Left lung (tissue), 10 donors: ENCODE results near the gene SLC25A10. TPM values are rescaled to one million over a fixed set of nuclear protein-coding genes. Genes with fewer than 3 reads are reported as not detected.

Experiments
- ATAC-seq: fragments of 200-7000 bp; cut with Tn5 transposase; one replicate; pipeline ENCODE4 v1.9.1; 2020; ENCODE audit warnings: moderate library complexity
- DNase-seq, 4 donors: peaks; one replicate each; pipeline ENCODE4 v3.0.0-alpha.2; 2013 to 2020
- H3K27ac ChIP-seq, 2 donors: fragments of 200-600 bp; sonication (generic) in 1 of 2; one replicate each; pipeline versions ENCODE4 v1.5.0 to v1.8.0; 2020 to 2021
- H3K27me3 ChIP-seq, 2 donors: fragments of 200-600 bp; sonication (generic) in 1 of 2; one replicate each; pipeline versions ENCODE4 v1.5.0 to v1.8.0; 2020 to 2021
- H3K36me3 ChIP-seq, 2 donors: fragments of 200-600 bp; sonication (generic) in 1 of 2; one replicate each; pipeline versions ENCODE4 v1.5.0 to v1.8.0; 2020 to 2021
- H3K4me1 ChIP-seq, 2 donors: fragments of 200-600 bp; one replicate each; pipeline ENCODE4 v1.8.0; 2021
- H3K4me3 ChIP-seq, 2 donors: fragments of 200-600 bp; sonication (generic) in 1 of 2; one replicate each; pipeline versions ENCODE4 v1.5.0 to v1.8.0; 2020 to 2021; ENCODE audit warnings: mild to moderate bottlenecking in 1 of 2
- H3K9me3 ChIP-seq, 2 donors: fragments of 200-600 bp; sonication (generic) in 1 of 2; one replicate each; pipeline versions ENCODE4 v1.5.0 to v1.8.0; 2020 to 2021
- intact Hi-C, 2 donors: fragments of 100-400 bp; cut with DNase I; formaldehyde crosslinking; loops; one replicate each; pipeline versions ENCODE4 v1.11.2 to v1.14.2; 2022
- polyA plus RNA-seq, 6 donors: library from polyadenylated mRNA; unstranded; fragments of 120-200 nt; gene quantifications; one replicate each; pipeline ENCODE4 v1.2.1, GENCODE V29; 2013; ENCODE audit not compliant: insufficient read length in 6 of 6
- total RNA-seq, 2 donors: library from RNA; stranded (reverse); fragmentation: NEBNext Ultra II Directional; extraction: Animal tissue kit (Norgen Biotek cat#: 25700); gene quantifications; one replicate each; pipeline ENCODE4 v1.2.1, GENCODE V29; 2021
- TF ChIP-seq, protein P1 (sequence below), 2 donors: fragments of 200-600 bp; sonication (generic) in 1 of 2; IDR thresholded peaks; one replicate each; pipeline versions ENCODE4 v1.5.0 to v1.8.0; 2021; ENCODE audit warnings: antibody characterized with exemption in 2 of 2
- donor health status: DM: no; HTN: yes; CAD: no.
- donor health status: DM: no; HTN: no; CAD: no.

The SLC25A10 gene
- total and polyA plus RNA-seq, 8 donors = 7.6 to 20.2 (median 10.8) TPM

DNA sequence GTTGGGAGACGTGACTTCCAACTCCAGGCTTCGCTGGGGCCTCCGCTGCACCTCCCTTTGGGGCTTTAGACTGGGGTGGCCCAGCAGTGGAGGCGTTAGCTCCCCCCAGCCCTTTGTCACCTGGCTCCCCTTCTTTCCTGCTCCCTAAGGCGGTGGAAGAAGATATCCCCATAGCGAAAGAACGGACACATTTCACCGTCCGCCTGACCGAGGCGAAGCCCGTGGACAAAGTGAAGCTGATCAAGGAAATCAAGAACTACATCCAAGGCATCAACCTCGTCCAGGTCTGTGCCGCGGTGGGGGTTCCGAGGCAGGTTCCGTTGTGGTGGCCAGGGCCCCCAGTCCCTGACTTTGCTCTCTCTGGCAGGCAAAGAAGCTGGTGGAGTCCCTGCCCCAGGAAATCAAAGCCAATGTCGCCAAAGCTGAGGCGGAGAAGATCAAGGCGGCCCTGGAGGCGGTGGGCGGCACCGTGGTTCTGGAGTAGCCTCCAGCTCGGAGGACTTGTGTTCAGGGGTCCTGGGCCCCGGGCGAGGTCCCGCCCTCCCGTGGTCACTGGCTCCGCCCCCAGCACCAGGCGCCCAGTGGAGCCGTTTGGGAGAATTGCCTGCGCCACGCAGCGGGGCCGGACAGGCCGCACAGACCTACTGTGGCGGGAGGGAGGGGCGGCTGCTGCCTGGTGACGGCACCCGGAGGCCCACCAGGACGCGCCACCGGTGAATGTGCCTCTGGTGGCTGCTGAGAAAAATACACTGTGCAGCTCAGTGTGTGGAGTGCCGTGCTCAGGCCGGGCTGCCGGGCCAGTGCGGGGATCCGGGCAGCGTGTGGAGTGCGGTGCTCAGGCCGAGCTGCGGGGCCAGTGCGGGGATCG is 5.1 kb upstream of the SLC25A10 start:
- DNase-seq (no peak), ATAC-seq (no peak)
- Histone ChIP-seq H3K4me1 (peaks cover 19 to 42% of the 10 kb centered on the region in 2 donors), H3K9me3 (no peaks in the 10 kb centered on the region), H3K36me3 (peaks cover 0 to 36% of the 10 kb centered on the region in 2 donors), H3K4me3 (no peak overlapping the region), H3K27ac (no peak overlapping the region), H3K27me3 (no peaks in the 10 kb centered on the region)
- intact Hi-C loops = no loop called here
- TF ChIP-seq, protein P1, sequence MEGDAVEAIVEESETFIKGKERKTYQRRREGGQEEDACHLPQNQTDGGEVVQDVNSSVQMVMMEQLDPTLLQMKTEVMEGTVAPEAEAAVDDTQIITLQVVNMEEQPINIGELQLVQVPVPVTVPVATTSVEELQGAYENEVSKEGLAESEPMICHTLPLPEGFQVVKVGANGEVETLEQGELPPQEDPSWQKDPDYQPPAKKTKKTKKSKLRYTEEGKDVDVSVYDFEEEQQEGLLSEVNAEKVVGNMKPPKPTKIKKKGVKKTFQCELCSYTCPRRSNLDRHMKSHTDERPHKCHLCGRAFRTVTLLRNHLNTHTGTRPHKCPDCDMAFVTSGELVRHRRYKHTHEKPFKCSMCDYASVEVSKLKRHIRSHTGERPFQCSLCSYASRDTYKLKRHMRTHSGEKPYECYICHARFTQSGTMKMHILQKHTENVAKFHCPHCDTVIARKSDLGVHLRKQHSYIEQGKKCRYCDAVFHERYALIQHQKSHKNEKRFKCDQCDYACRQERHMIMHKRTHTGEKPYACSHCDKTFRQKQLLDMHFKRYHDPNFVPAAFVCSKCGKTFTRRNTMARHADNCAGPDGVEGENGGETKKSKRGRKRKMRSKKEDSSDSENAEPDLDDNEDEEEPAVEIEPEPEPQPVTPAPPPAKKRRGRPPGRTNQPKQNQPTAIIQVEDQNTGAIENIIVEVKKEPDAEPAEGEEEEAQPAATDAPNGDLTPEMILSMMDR (IDR thresholded peaks at IDR 0.05) = no peak

DNA sequence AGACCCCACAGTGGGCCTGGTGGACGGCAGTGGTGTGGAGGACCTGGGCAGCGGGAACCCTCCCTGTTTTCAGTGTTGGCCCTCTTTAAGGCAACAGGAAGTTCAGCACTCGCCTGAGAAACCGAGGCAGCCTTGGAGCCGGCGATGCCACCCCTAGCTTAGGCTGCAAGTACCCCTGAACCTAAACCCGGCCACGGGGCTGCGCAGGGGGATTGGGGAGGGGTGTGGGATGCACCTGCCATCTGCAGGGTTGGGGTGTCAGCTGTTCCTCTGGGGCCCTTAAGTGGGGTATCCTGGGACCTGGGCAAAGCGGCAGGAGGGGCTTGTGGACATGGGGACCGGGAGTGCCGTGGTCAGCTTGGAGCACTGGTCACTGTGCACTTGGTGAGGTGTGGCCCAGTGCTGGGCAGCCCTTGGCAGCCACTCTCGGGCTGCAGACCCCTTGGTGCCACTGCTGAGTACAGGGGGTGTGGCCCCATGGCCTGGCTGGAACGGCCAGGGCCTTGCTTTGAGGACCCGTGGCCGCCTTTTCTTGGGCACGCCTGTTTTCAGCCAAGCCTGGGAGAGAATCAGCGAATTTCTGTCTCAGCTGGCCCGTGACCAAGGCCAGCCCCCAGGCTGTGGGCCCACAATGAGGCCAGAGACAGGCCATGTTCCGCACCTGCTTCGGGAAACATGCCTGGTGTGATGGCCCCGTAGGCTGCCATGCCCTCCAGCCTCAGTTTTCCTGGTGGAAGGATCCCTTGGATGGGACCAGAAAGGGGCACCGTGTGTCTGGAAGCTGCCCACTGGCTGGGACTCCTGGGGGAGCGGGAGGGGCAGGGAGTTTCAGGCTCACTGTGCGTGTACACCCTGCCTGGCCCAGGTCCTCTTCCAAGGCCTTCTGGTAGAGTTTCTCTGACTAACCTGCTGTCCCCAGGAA is 4.1 kb upstream of the SLC25A10 start:
- DNase-seq = no peak
- H3K27ac ChIP-seq = no peak overlapping the region
- ATAC-seq = no peak
- intact Hi-C loops = no loop called here
- H3K9me3 ChIP-seq = no peaks in the 10 kb centered on the region
- TF ChIP-seq, protein P1 (IDR thresholded peaks at IDR 0.05) = no peak
- H3K36me3 ChIP-seq = peaks cover 0 to 36% of the 10 kb centered on the region in 2 donors
- H3K4me1 ChIP-seq = peaks cover 19 to 43% of the 10 kb centered on the region in 2 donors
- no peaks in the 10 kb centered on the region for H3K27me3 ChIP-seq
- H3K4me3 ChIP-seq = no peak overlapping the region

DNA sequence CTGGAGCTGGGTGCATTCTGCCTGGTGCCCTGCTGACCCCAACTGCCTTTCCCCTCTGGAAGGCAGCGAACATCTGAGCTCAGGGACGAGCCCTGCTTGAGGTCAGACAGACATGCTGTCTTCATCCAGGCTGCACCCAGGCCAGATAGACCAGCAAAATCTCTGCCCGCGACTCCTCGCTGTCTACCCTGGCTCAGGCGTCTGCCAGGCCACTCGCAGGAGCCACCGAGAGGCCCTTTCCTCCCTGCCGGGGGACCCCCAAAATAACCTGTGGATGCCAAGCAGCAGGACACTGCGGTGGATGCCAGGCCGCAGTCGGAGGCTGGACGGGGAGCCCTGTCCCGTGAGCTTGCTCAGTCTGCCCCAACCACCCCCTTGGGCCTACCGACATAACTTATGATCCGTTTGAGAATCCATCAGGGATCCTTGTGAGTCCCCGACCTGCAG is 3.3 kb upstream of the SLC25A10 start:
- H3K27me3 ChIP-seq = no peaks in the 10 kb centered on the region
- H3K27ac ChIP-seq = no peak overlapping the region
- H3K4me3 ChIP-seq = no peak overlapping the region
- TF ChIP-seq, protein P1 (IDR thresholded peaks at IDR 0.05) = no peak
- peaks cover 0 to 36% of the 10 kb centered on the region in 2 donors for H3K36me3 ChIP-seq
- no peak for ATAC-seq
- intact Hi-C loops = no loop called here
- no peaks in the 10 kb centered on the region for H3K9me3 ChIP-seq
- peaks cover 23 to 48% of the 10 kb centered on the region in 2 donors for H3K4me1 ChIP-seq
- DNase-seq = no peak

- Histone ChIP-seq H3K4me3 (peak overlapping the region in 1 of 2 donors; percentile 83), H3K27me3 (no peaks in the 10 kb centered on the region), H3K4me1 (peaks cover 23 to 42% of the 10 kb centered on the region in 2 donors), H3K36me3 (peaks cover 0 to 33% of the 10 kb centered on the region in 2 donors), H3K27ac (no peak overlapping the region), H3K9me3 (no peaks in the 10 kb centered on the region)
- ATAC-seq (peak; percentile 4), DNase-seq (peak in 1 of 4 donors; percentile 84)
- intact Hi-C loops = no loop called here
- TF ChIP-seq, protein P1 (IDR thresholded peaks at IDR 0.05) = no peak
These were observed 1.4 kb upstream of the SLC25A10 start for GRCh38 chr17:81710514-81711308.
